ENCODE results near the gene STX8.
"Not testable (repeated sequence)": the region's sequence is repeated elsewhere in the genome, so short reads cannot be mapped to it uniquely, and the experiment has no call there.

STX8 gene

DNA sequence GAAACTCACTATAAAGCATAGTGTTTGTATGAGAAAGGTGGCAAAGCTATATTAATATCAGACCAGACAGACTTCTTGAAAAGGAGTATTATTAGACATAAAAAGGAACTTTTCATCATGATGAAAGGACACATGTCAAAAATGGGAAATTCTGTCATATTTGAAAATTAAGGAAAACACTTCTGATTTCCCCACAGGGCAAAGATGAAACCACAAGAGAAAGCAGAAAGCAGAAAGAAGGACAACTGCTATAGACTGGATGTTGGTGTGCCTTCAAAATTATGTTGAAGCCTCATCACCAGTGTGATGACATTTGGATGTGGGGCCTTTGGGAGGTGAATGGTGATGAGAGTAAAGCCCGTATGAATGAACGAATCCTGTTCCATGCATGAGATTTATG, 193.0 kb downstream of the STX8 start:
- DNase-seq, result no peak

DNA sequence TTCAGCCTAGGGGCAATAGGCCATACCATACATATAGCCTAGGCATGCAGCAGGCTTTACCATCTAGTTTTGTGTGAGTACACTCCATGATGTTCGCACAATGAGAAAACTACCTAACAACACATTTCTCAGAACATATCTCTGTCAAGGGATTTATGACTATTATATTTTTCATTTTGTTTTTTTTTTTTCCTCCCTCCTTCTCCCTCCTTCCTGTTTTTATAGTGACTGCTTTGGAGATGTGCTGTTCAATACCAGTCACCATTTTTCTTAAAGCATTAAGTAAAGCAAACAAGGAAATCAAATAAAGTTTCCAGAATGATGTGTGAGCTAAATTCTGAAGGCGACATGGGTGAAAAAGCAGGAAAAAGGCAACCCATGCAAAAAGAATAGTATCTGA, 194.6 kb downstream of the STX8 start:
- DNase-seq, result no peak

DNA sequence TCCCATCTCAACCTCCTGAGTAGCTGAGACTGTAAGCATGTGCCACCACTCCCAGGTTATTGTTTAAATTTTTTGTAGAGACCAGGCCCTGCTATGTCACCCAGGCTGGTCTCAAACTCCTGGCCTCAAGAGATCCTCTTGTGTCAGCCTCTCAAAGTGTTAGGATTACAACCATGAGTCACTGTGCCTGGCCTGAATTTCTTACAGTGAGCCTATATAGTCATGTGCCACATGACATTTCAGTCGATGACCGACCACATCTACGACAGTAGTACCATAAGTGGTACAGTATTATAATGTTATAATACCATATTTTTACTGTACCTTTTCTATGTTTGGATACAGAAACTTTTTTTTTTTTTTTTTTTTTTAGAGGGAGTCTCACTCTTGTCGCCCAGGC, 195.3 kb downstream of the STX8 start:
- DNase-seq, result no peak

DNA sequence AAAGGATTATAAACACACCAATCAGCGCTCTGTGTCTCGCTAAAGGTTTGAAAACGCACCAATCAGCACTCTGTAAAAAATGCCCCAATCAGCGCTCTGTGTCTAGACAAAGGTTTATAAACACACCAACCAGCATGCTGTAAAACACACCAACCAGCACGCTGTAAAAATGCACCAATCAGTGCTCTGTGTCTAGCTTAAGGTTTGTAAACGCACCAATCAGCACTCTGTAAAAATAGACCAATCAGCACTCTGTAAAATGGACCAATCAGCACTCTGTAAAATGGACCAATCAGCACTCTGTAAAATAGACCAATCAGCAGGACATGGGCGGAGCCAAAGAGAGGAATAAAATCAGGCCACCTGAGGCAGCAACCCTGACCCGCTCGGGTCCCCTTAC, 199.4 kb downstream of the STX8 start:
- not testable (repeated sequence) for DNase-seq

DNA sequence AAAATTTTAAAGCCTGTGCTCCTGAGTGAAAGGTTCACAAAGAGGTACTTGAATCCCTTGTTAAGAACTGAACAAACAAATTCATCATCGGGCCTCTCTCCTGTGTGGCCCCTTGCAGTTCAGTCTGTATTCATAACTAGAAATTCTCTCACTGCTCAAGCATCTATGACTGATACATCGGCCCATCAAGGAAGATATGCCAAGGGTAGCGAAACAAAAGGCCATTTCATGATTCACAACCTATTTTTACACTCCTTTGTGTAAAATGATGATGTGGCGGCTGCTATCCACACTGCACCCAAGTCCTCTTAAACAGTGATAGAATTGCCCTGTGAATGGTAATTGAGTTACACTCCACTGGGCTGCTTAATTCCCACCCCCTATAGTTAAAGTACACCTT, 204.6 kb downstream of the STX8 start:
- no peak for DNase-seq

DNA sequence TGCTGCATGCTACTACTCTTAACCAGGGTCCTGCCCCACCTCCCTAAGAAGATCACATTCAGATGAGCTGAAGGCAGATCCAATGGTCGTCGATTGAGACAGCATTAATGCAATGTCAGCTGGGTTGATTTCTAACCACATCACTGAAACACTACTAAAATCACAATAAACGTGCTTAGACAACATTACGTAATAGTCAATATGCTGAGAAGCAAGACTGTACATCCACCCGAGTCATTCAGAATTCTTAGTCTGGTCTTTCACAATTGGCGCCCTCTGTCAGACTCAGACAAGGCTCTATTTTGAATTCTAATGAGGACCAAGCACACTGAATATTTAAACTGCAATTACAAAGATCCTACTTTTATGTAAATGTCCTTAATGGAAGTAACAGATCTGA, 205.2 kb downstream of the STX8 start:
- no peak for DNase-seq

DNA sequence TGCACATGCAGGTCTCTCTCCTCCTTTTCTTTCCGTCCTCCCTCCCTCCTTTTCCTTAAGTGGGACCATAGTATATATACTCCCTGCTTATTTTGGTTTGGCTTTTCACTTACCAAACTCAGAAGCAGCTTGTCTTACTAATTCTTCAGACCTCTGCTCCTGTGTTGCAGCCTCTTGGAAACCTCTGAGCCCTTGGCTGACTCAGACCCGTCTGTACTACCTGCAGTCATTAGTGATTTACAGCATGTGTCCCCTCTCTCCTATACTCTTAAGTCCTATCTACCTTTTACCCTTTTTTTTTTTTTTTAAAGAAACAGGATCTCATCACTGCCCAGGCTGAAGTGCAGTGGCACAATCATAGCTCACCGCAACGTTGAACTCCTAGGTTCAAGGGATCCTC, 207.0 kb downstream of the STX8 start:
- no peak for DNase-seq

DNA sequence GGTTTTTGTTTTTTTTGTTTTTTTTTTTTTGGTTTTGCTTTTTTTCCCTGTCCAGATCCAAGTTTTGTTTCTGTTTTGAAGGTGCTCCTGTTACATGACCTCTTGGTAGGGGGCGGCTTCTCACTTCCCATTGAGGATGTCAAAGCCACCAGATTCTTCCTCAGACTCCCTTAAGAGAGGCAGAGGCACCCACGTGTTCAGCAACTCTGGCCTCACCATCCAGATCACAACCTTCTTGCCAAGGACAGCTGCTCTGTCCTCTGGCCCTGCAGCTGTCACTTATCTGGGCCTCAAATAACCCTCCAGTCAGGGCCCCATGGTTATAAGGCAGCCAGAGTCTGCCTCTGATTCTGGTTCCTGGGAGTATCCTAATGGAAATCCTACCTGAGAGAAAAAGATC, 208.5 kb downstream of the STX8 start:
- DNase-seq, result no peak

DNA sequence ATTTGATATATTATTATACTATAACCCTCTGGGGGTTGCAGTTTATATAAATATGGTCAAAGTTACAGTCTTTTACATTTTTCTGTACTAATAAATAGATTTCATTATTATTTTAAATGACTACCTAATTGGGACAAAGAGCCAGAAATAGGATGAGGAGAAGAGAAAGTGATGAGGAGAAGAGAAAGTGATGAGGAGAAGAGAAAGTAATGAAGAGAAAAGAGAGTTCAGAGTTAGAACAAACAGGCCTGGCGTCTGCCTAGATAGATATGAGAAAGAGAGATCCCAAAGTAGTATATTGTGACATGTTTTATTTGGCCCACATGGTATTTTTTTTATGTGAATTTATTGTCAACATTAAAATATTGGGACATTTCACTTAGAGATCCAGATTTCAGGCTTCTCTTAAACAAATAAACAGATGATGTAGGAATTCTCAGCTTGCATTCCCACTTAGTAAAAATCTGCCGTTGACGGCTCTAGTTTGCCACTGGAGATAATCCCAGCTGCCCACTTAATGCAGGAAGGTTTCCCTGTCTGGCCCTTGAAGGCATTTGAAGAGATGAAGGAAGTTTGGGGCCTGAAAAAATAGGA, 210.7 kb downstream of the STX8 start:
- DNase-seq, result no peak

DNA sequence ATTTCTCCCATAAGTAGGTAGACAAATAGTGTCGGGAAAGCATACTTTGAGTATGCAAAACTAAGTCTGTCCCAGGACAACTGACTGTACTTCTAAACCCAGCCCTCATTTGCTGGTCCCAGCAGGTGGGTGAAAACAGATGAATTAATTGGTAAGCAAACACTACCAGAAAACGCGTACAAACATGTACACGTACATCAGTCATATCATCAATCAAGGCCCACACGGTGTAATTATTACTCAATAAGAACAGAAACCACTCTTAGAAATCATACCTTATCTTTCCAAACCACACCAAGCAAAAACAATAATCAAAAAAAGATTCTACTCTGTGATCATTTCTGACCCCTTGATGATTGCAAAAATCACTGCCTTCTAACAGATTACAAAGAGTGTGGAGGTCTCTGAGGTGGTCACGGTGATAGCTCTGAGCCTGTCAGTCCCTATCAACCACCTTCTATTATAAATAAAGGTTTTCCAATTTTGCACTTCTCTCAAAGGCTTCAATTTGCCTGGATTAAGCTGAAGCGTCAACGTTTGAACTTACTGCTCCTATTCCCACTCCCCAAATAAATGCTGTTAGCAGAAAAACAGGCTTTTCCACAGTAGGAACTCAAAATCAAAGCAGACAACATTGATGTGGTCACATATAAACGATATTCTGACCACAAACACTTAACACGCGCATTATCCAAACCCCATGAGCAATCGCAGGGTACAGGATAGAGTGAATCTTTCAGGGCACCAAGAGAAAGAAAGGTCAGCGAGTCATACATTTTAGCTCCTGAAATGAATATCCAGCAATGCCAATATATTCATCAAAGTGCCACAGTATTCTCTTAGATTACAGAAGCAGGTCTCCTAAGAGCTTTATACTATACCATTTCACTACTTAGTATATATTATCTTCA, 211.9 kb downstream of the STX8 start:
- DNase-seq, result no peak

DNA sequence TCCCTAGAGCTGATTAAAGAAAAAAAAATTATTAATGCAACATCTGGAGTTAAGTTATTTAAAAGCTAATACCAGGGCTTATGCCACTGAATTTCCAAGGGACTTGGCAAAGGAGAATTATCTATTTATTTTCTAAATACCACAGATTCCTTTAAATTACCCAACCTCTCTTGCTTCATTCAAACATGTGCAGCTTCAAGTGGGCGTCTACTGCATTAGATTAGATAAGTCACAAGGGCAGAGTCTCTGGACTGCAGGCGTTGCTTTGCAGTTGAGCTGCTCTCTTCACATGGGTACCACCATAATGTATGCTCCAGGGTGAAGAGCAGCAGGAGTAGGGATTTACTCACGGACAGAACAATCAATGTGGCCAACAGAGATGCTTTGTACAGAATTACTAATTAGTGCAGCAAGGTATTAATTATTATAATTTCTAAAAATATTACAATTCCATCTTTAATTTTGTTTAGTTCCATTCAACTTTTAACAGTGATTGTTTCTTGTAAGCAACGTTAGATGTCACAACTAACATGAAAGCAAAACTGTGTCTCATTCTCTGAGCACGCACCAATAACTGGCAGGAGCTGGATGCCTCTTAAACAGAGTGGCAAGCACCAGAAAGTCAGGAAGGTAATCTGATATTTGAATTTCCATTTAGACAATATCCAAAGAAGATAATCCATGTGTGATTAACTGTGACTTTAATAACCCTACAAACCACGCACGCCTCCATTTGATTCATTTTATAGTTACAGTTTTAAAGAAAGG, 214.2 kb downstream of the STX8 start:
- DNase-seq, result no peak

DNA sequence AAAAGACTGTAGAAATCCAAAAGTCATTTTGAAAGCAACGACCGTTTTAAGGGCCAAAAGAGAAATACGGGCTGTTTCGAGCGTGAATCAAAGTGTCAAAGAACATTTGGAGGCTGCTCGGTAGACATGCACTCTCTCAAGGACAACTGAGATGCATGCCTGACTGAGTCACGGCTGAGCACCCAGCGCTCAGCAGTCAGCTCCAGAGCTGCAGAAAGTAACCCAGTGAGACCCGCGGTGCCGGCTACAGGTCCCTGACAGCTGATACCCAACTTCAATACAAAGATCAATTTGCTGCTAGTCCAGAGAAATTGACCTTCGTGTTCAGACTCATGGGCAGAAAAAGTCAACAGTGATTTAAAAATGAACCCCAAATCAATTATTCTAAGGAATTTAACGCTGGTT, 214.9 kb downstream of the STX8 start:
- no peak for DNase-seq

DNA sequence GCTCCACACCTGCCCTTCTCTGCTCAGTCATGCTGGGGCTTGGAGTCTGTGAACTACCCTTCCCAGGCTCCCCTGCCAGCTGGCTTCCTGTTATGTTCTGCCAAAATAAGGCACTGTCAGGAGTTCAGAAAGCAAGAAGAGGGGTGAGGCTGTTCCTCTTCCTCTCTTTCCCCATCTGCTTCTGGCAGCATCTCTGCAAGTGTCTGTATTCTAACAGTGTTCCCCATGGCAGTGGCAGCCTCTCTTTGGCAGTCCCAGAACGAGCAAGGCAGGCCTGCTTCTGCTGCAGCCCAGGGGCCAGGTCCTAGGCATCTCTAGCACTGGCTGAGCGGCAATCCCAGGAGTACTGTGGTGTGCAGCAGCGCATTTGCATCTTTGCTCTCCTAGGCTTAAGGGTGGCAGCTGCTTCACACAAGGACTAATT, 219.1 kb downstream of the STX8 start:
- DNase-seq, result no peak

DNA sequence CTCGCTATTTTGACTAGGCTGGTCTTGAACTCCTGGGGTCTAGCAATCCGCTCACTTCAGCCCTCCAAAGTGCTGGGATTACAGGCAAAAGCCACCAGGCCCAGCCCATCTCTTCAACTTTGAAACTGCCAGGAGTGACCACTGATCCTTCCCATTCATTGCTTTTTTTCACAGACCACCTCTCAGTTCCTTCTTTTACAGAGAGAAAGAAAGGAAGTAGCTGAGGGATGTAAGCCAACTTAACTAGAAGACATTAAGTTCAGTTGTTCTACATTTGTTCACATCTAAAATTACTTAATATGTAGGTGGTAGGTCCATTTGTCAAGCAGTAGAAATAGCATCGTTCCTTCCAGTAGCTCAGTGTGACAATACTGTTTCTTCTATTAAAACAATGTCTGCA, 219.8 kb downstream of the STX8 start:
- no peak for DNase-seq

DNA sequence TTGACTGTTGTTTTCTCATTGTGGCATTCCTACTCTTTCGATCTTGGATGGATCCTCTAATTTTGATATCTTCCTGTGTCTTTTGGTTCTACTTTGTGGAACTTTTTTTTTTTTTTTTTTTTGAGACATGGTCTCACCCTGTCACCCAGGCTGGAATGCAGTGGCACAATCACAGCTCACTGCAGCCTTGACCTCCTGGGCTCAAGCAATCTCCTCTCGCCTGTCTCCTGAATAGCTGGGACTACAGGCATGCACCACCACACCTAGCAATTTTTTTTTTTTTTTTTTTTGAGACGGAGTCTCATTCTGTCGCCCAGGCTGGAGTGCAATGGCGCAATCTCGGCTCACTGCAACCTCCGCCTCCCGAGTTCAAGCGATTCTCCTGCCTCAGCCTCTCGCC, 220.4 kb downstream of the STX8 start:
- not testable (repeated sequence) for DNase-seq

DNA sequence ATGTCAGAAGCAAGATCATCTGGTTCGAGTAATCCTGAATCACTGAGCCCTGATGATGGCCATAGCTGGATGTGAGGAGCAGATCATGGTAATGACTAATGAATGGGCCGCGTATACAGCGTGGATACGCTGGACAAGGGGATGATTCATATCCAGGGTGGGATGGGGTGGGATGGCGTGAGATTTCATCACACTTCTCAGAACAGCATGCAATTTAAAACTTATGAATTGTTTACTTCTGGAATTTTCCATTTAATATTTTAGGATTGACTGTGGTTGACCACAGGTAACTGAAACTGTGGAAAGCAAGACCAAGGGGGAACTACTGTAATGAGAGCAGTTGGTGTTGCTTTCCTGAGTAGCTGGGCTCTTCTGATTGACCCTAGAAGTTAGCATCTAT, 225.5 kb downstream of the STX8 start:
- no peak for DNase-seq

DNA sequence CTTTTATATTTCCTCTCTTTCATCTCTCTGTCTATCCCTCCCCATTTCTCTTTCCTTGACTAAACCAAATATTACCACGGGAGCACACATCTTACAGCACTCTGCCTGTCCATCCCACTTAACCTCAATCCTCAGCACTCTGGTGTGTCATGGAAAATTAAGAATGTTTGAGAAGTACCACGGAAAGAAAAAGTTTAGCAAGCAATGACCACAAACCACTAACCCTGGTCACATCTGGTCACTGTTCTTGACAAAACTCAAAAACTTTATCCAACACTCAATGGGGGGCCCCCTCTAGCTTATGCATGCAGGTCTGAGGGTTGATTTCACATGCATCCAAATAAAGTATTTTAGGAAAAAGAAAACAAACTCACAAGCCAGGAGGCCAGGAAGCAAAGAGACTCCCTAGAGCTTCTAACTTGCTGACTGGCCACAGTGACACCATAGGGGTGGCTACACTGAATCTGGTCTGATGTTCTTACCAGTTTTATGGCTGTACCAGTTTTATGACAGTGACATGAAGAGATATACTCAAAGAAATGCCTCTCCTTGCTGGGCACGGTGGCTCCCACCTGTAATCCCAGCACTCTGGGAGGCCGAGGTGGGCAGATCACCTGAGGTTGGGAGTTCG, 229.2 kb downstream of the STX8 start:
- no peak for DNase-seq

DNA sequence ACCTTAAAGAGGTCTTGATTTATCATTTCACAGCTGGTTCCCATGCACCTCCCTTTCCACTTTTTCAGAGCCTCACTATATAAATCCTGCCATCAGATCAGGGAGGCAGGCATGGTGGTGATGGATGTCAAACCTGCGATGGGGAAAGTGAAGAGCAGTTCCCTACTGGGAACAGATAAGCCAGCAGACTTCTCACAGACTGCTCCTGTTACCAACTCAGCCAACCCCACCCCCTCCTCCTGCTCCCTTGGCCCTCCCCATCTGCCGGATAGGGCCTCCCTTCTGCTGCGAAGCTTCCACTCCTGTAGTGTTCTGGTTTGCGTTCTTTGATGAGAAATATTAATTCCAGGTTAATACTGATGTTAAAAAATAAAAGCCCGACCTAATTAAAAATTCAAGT, 232.1 kb downstream of the STX8 start:
- no peak for DNase-seq

DNA sequence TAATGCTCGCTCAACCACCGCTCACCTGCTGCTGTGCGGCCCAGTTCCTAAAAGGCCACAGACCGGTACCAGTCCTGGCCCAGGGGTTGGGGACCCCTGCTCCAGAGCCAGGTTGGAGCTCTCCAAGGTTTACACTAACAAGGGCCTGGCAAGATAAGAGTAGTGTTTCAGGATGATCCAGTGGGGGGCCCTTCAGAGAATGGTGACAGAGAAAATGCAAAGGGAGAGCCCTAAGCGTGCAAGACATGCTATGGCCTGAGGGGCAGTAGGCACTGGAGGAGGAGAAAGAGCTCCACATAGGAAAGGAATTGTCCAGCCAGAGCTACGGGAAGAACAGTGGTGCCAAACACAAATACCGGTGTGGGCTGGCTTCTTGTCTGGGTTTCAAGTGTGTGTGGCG, 233.4 kb downstream of the STX8 start:
- DNase-seq, result no peak

DNA sequence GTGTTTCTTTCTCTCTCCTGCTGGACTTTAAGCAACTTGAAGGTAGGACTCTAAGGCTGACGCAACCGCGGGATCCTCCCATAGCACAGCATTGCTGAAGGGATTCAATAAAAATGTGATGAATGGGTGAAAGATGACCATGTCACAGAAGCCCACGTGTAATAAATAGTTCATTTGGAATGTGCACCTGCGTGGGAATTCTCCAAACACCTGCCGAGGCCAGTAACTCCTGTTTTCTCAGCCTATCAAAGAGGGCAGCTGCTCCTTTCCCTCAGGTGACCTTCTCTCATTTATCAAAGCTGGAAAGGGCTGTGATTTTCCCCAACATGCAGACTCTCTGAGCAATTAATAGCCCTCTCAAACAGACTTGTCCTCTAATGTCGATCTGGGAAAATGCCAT, 235.7 kb downstream of the STX8 start:
- DNase-seq, result no peak

DNA sequence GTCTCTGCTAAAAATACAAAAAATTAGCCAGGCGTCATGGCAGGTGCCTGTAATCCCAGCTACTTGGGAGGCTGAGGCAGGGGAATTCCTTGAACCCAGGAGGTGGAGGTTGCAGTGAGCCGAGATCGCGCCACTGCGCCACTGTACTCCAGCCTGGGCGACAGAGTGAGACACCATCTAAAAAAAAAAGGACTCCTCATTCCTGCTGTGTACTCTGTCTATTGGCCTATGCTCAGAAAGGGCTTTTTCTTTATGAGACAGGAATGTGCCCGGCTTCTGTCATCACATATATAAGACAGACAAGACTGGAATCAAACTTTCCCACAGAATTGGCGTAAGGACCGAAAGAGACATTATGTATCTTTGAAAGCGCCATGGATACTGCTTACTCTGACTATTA, 236.1 kb downstream of the STX8 start:
- DNase-seq, result not testable (repeated sequence)

DNA sequence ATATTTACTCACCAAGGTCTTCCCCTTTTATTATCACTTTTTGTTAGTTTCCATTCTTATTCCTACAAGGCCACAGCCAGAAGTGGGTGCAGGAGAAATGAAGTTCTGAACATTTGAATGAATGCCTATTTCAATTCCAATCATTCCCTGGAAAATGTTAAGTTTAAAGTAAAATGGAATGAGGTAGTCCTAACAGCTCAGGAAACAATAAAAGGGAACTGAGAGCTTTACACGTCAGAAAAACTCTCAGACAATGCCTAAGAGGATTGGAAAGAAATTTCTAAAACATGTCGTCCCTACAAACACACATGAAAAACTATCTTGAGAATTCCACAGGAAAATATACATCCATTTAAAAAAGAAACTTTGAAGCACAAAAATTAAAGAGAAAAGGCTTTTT, 238.8 kb downstream of the STX8 start:
- no peak for DNase-seq

All from activated CD4-positive, alpha-beta T cell treated with anti-CD3 and anti-CD28 coated beads, Interleukin-2, amount 50 U/mL, for 1 hour (primary cell).